Calu3 (cell line): ENCODE measurements around the gene LRRC28. TPM values are rescaled to one million over a fixed set of nuclear protein-coding genes. Genes with fewer than 3 reads are reported as not detected.

Experiments used
- BruUV-seq: library from RNA; stranded (reverse); fragments of 400-500 nt; replicated peaks from 2 replicates; lab custom pipeline; 2021; lab: Mats Ljungman, UMichigan
- CTCF ChIA-PET: fragments of 300-600 bp; sonication (Branson Sonifier 250); formaldehyde crosslinking; loops from one replicate; lab custom pipeline; 2022; ENCODE audit warnings: antibody characterized with exemption; lab: Charles Lee
- DNase-seq: peaks from one replicate; pipeline ENCODE4 v3.0.0; 2022
- H3K27ac Mint-ChIP-seq: one replicate; pipeline ENCODE4 v1.8.0; 2022; ENCODE audit warnings: mixed read lengths; ENCODE audit not compliant: unreplicated experiment
- H3K27me3 Mint-ChIP-seq: one replicate; pipeline ENCODE4 v1.8.0; 2022; ENCODE audit warnings: mixed read lengths; ENCODE audit not compliant: unreplicated experiment
- H3K36me3 Mint-ChIP-seq: one replicate; pipeline ENCODE4 v1.8.0; 2022; ENCODE audit warnings: mild to moderate bottlenecking, moderate library complexity, mixed read lengths; ENCODE audit not compliant: insufficient read depth, unreplicated experiment
- H3K4me1 Mint-ChIP-seq: one replicate; pipeline ENCODE4 v1.8.0; 2022; ENCODE audit warnings: mild to moderate bottlenecking, low read depth, mixed read lengths; ENCODE audit not compliant: unreplicated experiment
- H3K4me3 Mint-ChIP-seq: one replicate; pipeline ENCODE4 v1.8.0; 2022; ENCODE audit warnings: mild to moderate bottlenecking, low read depth, moderate library complexity, mixed read lengths; ENCODE audit not compliant: unreplicated experiment
- H3K9me3 Mint-ChIP-seq: one replicate; pipeline ENCODE4 v1.8.0; 2022; ENCODE audit warnings: low read depth, mixed read lengths; ENCODE audit not compliant: unreplicated experiment
- intact Hi-C: fragments of 100-400 bp; cut with micrococcal nuclease; formaldehyde crosslinking; loops from one replicate; pipeline ENCODE4 v1.10.0; 2022; ENCODE audit not compliant: unreplicated experiment
- total RNA-seq: library from RNA; stranded (reverse); gene quantifications from 2 replicates; pipeline ENCODE4 v1.2.3, GENCODE V29; 2022
- TF ChIP-seq, protein P1 (sequence below): fragments of 200-600 bp; IDR thresholded peaks from one replicate; pipeline ENCODE4 v1.8.0; 2022; ENCODE audit warnings: antibody characterized with exemption; ENCODE audit not compliant: unreplicated experiment

The LRRC28 gene
- total RNA-seq, 1 experiment from 2014 or later: 21.8 TPM

DNA sequence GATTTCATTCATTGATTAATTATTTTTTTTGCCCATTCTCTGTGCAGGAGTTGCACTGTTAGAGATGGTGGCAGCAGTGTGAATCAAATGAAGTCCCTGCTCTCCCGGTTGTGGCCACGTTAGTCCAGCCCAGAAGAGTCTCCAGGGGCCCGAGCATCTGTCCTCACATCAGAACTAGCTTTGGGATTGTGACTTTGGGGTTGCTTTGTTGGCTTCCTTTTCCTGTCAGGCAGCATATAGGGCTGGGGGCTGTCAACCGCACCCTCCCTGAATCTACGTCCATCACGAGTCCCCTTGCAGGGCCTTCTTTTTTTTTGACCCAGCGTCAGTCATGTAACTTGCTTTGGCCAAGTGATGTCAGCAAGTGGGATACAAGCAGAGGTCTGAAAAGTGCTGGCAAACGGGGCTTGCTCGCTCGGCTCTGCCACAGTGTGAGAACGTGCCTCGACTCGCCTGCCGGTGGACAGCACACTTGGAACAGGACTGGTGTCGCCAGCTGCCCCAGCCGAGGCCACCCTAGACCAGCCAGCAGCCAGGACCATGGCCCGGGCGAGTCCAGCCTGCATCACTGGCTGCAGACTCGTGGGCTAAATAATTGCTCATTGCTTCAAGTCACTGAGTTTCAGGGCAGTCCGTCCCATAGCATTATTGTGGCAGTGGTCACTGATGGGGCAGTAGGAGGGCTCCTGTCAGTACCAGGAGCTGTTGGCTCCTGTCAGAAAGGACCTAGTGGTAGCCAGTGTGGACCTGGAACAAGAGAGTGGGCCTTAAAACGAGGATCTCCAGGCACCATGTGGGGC is 162.9 kb downstream of the LRRC28 start:
- DNase-seq: no peak
- Mint-ChIP-seq H3K4me1 (no peaks in the 10 kb centered on the region), H3K27me3 (no peaks in the 10 kb centered on the region), H3K9me3 (peaks cover 2% of the 10 kb centered on the region), H3K36me3 (no peaks in the 10 kb centered on the region), H3K4me3 (no peak overlapping the region), H3K27ac (no peak overlapping the region)
- CTCF ChIA-PET: no interaction called here
- intact Hi-C loops: no loop called here
- no TSS peak for BruUV-seq
- TF ChIP-seq, protein P1, sequence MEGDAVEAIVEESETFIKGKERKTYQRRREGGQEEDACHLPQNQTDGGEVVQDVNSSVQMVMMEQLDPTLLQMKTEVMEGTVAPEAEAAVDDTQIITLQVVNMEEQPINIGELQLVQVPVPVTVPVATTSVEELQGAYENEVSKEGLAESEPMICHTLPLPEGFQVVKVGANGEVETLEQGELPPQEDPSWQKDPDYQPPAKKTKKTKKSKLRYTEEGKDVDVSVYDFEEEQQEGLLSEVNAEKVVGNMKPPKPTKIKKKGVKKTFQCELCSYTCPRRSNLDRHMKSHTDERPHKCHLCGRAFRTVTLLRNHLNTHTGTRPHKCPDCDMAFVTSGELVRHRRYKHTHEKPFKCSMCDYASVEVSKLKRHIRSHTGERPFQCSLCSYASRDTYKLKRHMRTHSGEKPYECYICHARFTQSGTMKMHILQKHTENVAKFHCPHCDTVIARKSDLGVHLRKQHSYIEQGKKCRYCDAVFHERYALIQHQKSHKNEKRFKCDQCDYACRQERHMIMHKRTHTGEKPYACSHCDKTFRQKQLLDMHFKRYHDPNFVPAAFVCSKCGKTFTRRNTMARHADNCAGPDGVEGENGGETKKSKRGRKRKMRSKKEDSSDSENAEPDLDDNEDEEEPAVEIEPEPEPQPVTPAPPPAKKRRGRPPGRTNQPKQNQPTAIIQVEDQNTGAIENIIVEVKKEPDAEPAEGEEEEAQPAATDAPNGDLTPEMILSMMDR: no peak

DNA sequence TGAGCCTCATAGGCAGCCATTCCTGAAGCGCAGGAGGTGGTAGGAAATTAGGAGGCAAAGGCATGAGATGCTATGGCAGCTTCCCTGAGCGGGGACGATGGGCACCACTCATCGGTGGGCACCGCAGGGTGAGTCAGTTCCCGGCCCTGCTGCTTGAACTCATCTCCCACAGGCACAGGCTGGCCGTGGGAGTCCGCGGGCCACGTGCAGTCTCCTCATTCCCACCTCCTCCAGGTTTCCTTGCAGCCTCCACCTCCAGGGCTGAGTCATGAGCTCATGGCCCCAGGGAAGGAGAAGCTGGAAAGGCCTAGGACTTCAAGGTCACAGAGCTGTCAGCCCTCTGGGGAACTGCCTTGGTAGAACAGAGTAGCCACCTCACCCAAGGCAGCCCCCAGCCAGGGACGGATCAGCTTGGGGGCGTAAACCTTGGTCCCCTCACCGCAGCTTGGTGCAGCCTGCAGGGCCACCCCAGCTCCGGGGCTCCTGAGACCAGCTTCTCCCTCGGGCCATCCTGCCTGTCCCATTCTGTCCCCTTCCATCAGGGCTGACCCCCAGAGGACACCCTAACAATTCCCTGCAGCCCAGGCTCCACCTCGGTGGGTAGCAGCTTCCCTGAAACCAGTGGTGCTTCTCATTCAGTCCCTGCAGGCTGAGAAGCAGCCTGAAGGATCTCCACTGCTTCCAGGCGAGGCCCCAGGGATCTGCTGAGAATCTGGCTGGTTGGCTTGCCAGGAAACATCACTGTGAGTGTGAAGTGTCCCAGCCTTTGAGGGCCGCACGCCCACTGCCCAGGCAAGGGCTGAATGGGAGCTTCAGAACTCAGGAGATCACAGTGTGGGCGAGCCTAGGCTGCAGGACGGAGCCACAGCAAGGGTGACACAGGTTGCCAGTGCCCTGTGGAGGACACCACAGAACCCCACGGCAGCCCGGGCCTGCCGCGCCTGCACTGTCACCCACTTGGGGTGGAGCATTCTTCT is 163.8 kb downstream of the LRRC28 start:
- Mint-ChIP-seq H3K36me3 (no peaks in the 10 kb centered on the region), H3K4me1 (no peaks in the 10 kb centered on the region), H3K9me3 (peaks cover 2% of the 10 kb centered on the region), H3K27ac (no peak overlapping the region), H3K27me3 (no peaks in the 10 kb centered on the region), H3K4me3 (no peak overlapping the region)
- DNase-seq: no peak
- CTCF ChIA-PET: interaction anchor here (0.6 to 1.1 kb wide), 2 partner anchors 127 to 290 kb away, joined by 3 to 4 read pairs; no protein-coding TSS in a partner anchor
- no TSS peak for BruUV-seq
- intact Hi-C loops: no loop called here
- TF ChIP-seq, protein P1: no peak

DNA sequence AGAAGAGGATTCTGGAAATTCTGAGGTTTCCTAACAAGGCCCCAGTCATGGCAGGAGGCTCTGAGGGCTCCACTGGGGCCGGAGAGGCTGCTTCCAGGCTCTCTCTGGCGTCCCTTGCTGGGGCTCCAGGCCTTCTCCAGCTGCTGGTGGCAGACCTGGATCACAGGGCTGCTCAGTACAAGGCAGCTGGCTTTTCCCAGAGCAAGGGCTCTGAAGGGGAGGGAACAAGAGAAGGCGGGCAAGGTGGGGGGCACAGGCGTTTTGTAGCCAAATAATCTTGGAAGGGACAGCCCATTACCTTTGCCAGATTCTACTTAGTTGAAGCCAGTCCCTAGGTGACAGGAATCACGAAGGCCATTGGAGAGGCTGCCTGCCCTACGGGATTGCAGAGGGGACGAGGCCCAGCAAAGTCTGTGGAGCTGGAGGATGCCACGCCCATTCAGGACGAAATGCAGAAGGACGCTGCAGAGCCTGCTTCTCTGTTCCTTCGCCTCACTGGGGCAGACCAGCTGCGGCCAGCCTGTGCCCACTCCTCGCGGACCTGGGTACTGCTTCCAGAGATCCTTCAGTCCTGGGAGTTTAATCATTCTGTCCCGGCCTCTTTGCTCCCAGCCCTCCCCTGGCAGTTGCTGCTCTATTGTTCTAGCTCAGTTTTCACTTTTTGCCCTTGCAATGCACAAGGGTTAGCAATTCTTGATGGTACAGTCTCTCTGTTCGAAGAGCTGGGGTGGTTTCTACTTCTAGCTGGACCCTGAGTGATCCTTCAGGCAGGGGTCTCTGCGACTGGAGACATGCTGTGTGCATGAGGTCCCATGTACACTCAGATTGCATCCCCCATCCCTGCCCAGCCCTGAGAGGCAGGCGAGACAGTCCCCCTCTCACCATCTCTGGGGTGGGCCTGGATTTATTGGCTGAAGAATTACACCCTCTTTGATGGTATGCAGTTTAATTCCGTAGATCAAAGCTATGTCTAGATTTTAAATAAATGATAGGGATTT is 165.2 kb downstream of the LRRC28 start:
- CTCF ChIA-PET: no interaction called here
- BruUV-seq: no TSS peak
- DNase-seq: no peak
- Mint-ChIP-seq H3K27ac (no peak overlapping the region), H3K4me1 (no peaks in the 10 kb centered on the region), H3K36me3 (no peaks in the 10 kb centered on the region), H3K27me3 (no peaks in the 10 kb centered on the region), H3K4me3 (no peak overlapping the region), H3K9me3 (peaks cover 2% of the 10 kb centered on the region)
- intact Hi-C loops: no loop called here
- TF ChIP-seq, protein P1: no peak
